Liver (tissue), 9 donors: ENCODE measurements around the gene TNFAIP8. TPM values are rescaled to one million over a fixed set of nuclear protein-coding genes. Genes with fewer than 3 reads are reported as not detected.

Source experiments
- DNase-seq: peaks from one replicate; pipeline ENCODE4 v3.0.0-alpha.2; 2017; ENCODE audit warnings: low spot score
- H3K27ac ChIP-seq, 2 donors: one replicate each; pipeline ENCODE4 v1.7.0; 2013; ENCODE audit warnings: inconsistent platforms in 2 of 2, low read length in 2 of 2, control low read depth in 1 of 2, low read depth in 1 of 2, mild to moderate bottlenecking in 1 of 2
- H3K27me3 ChIP-seq, 4 donors: one replicate each; pipeline versions ENCODE4 v1.6.1 to v1.7.0; 2013; ENCODE audit warnings: low read length in 3 of 4, inconsistent platforms in 1 of 4, mild to moderate bottlenecking in 1 of 4, moderate library complexity in 1 of 4; ENCODE audit not compliant: control insufficient read depth in 4 of 4, insufficient read depth in 4 of 4
- H3K36me3 ChIP-seq, 4 donors: one replicate each; pipeline versions ENCODE4 v1.6.1 to v1.7.0; 2013; ENCODE audit warnings: low read length in 3 of 4, mild to moderate bottlenecking in 3 of 4, low read depth in 1 of 4, moderate library complexity in 1 of 4; ENCODE audit not compliant: control insufficient read depth in 4 of 4, insufficient read depth in 3 of 4
- H3K4me1 ChIP-seq, 4 donors: one replicate each; pipeline versions ENCODE4 v1.6.1 to v1.7.0; 2013; ENCODE audit warnings: low read length in 3 of 4, mild to moderate bottlenecking in 3 of 4, moderate library complexity in 1 of 4; ENCODE audit not compliant: control insufficient read depth in 4 of 4, insufficient read depth in 4 of 4
- H3K4me3 ChIP-seq, 3 donors: one replicate each; pipeline versions ENCODE4 v1.6.1 to v1.7.0; 2013; ENCODE audit warnings: low read length in 3 of 3, control low read depth in 1 of 3, low read depth in 1 of 3, mild to moderate bottlenecking in 1 of 3
- H3K9ac ChIP-seq, 2 donors: one replicate each; pipeline ENCODE4 v1.7.0; 2013; ENCODE audit warnings: low read length in 2 of 2, mild to moderate bottlenecking in 2 of 2, moderate library complexity in 2 of 2, control low read depth in 1 of 2, low read depth in 1 of 2
- H3K9me3 ChIP-seq, 4 donors: one replicate each; pipeline versions ENCODE4 v1.6.1 to v1.7.0; 2013; ENCODE audit warnings: low read length in 3 of 4; ENCODE audit not compliant: control insufficient read depth in 4 of 4
- ATF3 ChIP-seq: IDR thresholded peaks from 2 replicates; pipeline ENCODE4 v1.6.1; 2016; ENCODE audit warnings: antibody characterized with exemption
- CTCF ChIP-seq: fragments of 150-350 bp; IDR thresholded peaks from 2 replicates; pipeline ENCODE4 v1.5.1; 2017; ENCODE audit warnings: improper control_type of control experiment, low read depth, low read length; ENCODE audit not compliant: missing input control
- GABPA ChIP-seq, 2 donors: IDR thresholded peaks in 1 of 2; conservative IDR thresholded peaks in 1 of 2; 2 replicates each; pipeline ENCODE4 v1.6.1; 2016; ENCODE audit warnings: antibody characterized with exemption in 2 of 2, mild to moderate bottlenecking in 1 of 2, moderate library complexity in 1 of 2
- HNF4A ChIP-seq, 2 donors: conservative IDR thresholded peaks; 2 replicates each; pipeline ENCODE4 v1.6.1; 2016; ENCODE audit warnings: antibody characterized with exemption in 2 of 2, mild to moderate bottlenecking in 2 of 2
- HNF4G ChIP-seq: IDR thresholded peaks from 2 replicates; pipeline ENCODE4 v1.6.1; 2016; ENCODE audit warnings: antibody characterized with exemption
- JUND ChIP-seq, 2 donors: IDR thresholded peaks; 2 replicates each; pipeline ENCODE4 v1.6.1; 2016; ENCODE audit warnings: antibody characterized with exemption in 2 of 2
- MAX ChIP-seq: IDR thresholded peaks from 2 replicates; pipeline ENCODE4 v1.6.1; 2016; ENCODE audit warnings: antibody characterized with exemption
- NR2F2 ChIP-seq: IDR thresholded peaks from 2 replicates; pipeline ENCODE4 v1.6.1; 2016; ENCODE audit warnings: antibody characterized with exemption
- RAD21 ChIP-seq, 2 donors: IDR thresholded peaks; 2 replicates each; pipeline ENCODE4 v1.6.1; 2016; ENCODE audit warnings: antibody characterized with exemption in 2 of 2, mild to moderate bottlenecking in 2 of 2
- RXRA ChIP-seq, 2 donors: IDR thresholded peaks; 2 replicates each; pipeline ENCODE4 v1.6.1; 2017 to 2018; ENCODE audit warnings: antibody characterized with exemption in 2 of 2, mild to moderate bottlenecking in 1 of 2
- TAF1 ChIP-seq: conservative IDR thresholded peaks from 2 replicates; pipeline ENCODE4 v1.6.1; 2016; ENCODE audit warnings: antibody characterized with exemption, mild to moderate bottlenecking
- YY1 ChIP-seq: IDR thresholded peaks from 2 replicates; pipeline ENCODE4 v1.6.1; 2016; ENCODE audit warnings: antibody characterized with exemption, mild to moderate bottlenecking
- WGBS: extraction: QIAGEN DNeasy Blood & Tissue Kit; methylation state at CpG from one replicate; pipeline ENCODE4 v1.1.7; 2013; 5-methylcytosine and 5-hydroxymethylcytosine counted together
- polyA plus RNA-seq, 2 donors: library from polyadenylated mRNA; stranded (reverse) in 1 of 2; unstranded in 1 of 2; fragments of 200-250 nt in 1 of 2; fragments of >200 nt in 1 of 2; fragmentation: Nextera tagmentation in 1 of 2; extraction: Ambion mirVana in 1 of 2; gene quantifications; one replicate each; pipeline versions ENCODE4 v1.2.1 to v1.2.3, GENCODE V29; 2013 to 2015
- total RNA-seq, 2 donors: library from RNA; depleted of rRNA; stranded (reverse); fragments of >200 nt; gene quantifications; one replicate each; pipeline ENCODE4 v1.2.3, GENCODE V29; 2014
- donor health status: healthy.
- donor health status: healthy.
- donor health status: healthy.
- donor health status: healthy.
- donor health status: healthy.

The TNFAIP8 gene
- total and polyA plus RNA-seq, 4 donors = 2.6 to 28.6 (median 4.4) TPM

- Histone ChIP-seq H3K4me3 (no peak overlapping the region), H3K9me3 (no peaks in the 10 kb centered on the region), H3K27ac (no peak overlapping the region), H3K27me3 (no peaks in the 10 kb centered on the region), H3K9ac (no peak overlapping the region), H3K36me3 (no peaks in the 10 kb centered on the region), H3K4me1 (peaks cover 0 to 4% (median 0%) of the 10 kb centered on the region in 4 donors)
- DNase-seq = no peak
- TF ChIP-seq MAX = no peak
- no peak for TF ChIP-seq GABPA (IDR thresholded peaks at IDR 0.05 in 1 of 2, conservative IDR thresholded peaks at IDR 0.05 in 1 of 2)
- no peak for TF ChIP-seq CTCF
- WGBS = 87% methylated on average over 3 of the region's 3 CpGs
These were observed 38.9 kb upstream of the TNFAIP8 start for GRCh38 chr5:119316906-119317305.

- H3K4me3 ChIP-seq = no peak overlapping the region
- no peaks in the 10 kb centered on the region for H3K27me3 ChIP-seq
- WGBS = 69% methylated on average over 7 of the region's 7 CpGs
- no peak for DNase-seq
- H3K9ac ChIP-seq = no peak overlapping the region
- H3K27ac ChIP-seq = no peak overlapping the region
- TF ChIP-seq HNF4A (conservative IDR thresholded peaks at IDR 0.05) = no peak
- TF ChIP-seq GABPA (IDR thresholded peaks at IDR 0.05 in 1 of 2, conservative IDR thresholded peaks at IDR 0.05 in 1 of 2) = no peak
- peaks cover 0 to 4% (median 0%) of the 10 kb centered on the region in 4 donors for H3K4me1 ChIP-seq
- H3K9me3 ChIP-seq = no peaks in the 10 kb centered on the region
- no peaks in the 10 kb centered on the region for H3K36me3 ChIP-seq
These were observed 37.4 kb upstream of the TNFAIP8 start for GRCh38 chr5:119318256-119318894.

- Histone ChIP-seq H3K4me3 (no peak overlapping the region), H3K9me3 (no peaks in the 10 kb centered on the region), H3K27me3 (no peaks in the 10 kb centered on the region), H3K9ac (no peak overlapping the region), H3K27ac (no peak overlapping the region), H3K36me3 (no peaks in the 10 kb centered on the region), H3K4me1 (peaks cover 0 to 4% (median 0%) of the 10 kb centered on the region in 4 donors)
- DNase-seq = no peak
- TF ChIP-seq RXRA (IDR thresholded peaks at IDR 0.05) (no peak), ATF3 (no peak), YY1 (no peak), TAF1 (no peak), JUND (IDR thresholded peaks at IDR 0.05) (no peak), HNF4A (conservative IDR thresholded peaks at IDR 0.05) (no peak), HNF4G (no peak), NR2F2 (no peak), RAD21 (IDR thresholded peaks at IDR 0.05) (no peak)
- WGBS = 94% methylated on average over 5 of the region's 5 CpGs
These were observed 36.4 kb upstream of the TNFAIP8 start for GRCh38 chr5:119319401-119319800.
